Measurements from ENCODE around the gene FRMD4A. TPM values are rescaled to one million over a fixed set of nuclear protein-coding genes. Genes with fewer than 3 reads are reported as not detected.

FRMD4A gene
- total RNA-seq, 6 donors from 2014 or later, result 22.3 to 114 (median 52.3) TPM

GRCh38 chr10:13696071-13696470 is 634.7 kb downstream of the FRMD4A start:
- DNase-seq (no peak), ATAC-seq (ENCODE audit: low FRiP score in 2 of 2) (no peak)
- Histone ChIP-seq H3K36me3 (peaks cover 0 to 56% (median 9%) of the 10 kb centered on the region in 4 donors), H3K9me3 (no peaks in the 10 kb centered on the region), H3K27ac (peak overlapping the region in 3 of 4 donors; percentile 8 to 76 (median 20)), H3K4me3 (no peak overlapping the region), H3K4me1 (peaks cover 0 to 11% (median 2%) of the 10 kb centered on the region in 4 donors), H3K27me3 (no peaks in the 10 kb centered on the region)
- WGBS, 2 donors, result 55 to 59% methylated on average over 9 of the region's 9 CpGs
- TF ChIP-seq POLR2A (IDR thresholded peaks at IDR 0.05), result no peak
- TF ChIP-seq POLR2AphosphoS5 (IDR thresholded peaks at IDR 0.05), result no peak
- no peak for TF ChIP-seq CTCF (IDR thresholded peaks at IDR 0.05)
- TF ChIP-seq EP300 (IDR thresholded peaks at IDR 0.05), result no peak

GRCh38 chr10:13695588-13695987 is 635.1 kb downstream of the FRMD4A start:
- Histone ChIP-seq H3K27me3 (no peaks in the 10 kb centered on the region), H3K4me1 (peaks cover 0 to 11% (median 2%) of the 10 kb centered on the region in 4 donors), H3K4me3 (no peak overlapping the region), H3K9me3 (no peaks in the 10 kb centered on the region), H3K36me3 (peaks cover 0 to 53% (median 8%) of the 10 kb centered on the region in 4 donors), H3K27ac (peak overlapping the region in 1 of 4 donors; percentile 76)
- TF ChIP-seq CTCF (IDR thresholded peaks at IDR 0.05), result no peak
- TF ChIP-seq EP300 (IDR thresholded peaks at IDR 0.05), result no peak
- TF ChIP-seq POLR2A (IDR thresholded peaks at IDR 0.05), result no peak
- TF ChIP-seq POLR2AphosphoS5 (IDR thresholded peaks at IDR 0.05), result no peak
- ATAC-seq (ENCODE audit: low FRiP score in 2 of 2), result no peak
- 55 to 71% methylated on average over 13 of the region's 13 CpGs for WGBS, 2 donors
- peak in 1 of 2 donors; percentile 20 for DNase-seq

GRCh38 chr10:13693783-13694700 is 636.7 kb downstream of the FRMD4A start:
- TF ChIP-seq POLR2A (IDR thresholded peaks at IDR 0.05) (no peak), CTCF (IDR thresholded peaks at IDR 0.05) (no peak), POLR2AphosphoS5 (IDR thresholded peaks at IDR 0.05) (no peak), EP300 (IDR thresholded peaks at IDR 0.05) (no peak)
- peak in 1 of 2 donors; percentile 34 for DNase-seq
- Histone ChIP-seq H3K27me3 (no peaks in the 10 kb centered on the region), H3K4me3 (no peak overlapping the region), H3K4me1 (peaks cover 0 to 11% (median 2%) of the 10 kb centered on the region in 4 donors), H3K27ac (peak overlapping the region in 1 of 4 donors; percentile 2), H3K9me3 (no peaks in the 10 kb centered on the region), H3K36me3 (peaks cover 0 to 39% (median 9%) of the 10 kb centered on the region in 4 donors)
- ATAC-seq (ENCODE audit: low FRiP score in 2 of 2), result no peak
- WGBS, 2 donors, result 91 to 92% methylated on average over 13 to 21 of the region's 21 CpGs

GRCh38 chr10:13690281-13690825 is 640.4 kb downstream of the FRMD4A start:
- H3K27me3 ChIP-seq, result no peaks in the 10 kb centered on the region
- no peak overlapping the region for H3K27ac ChIP-seq
- no peaks in the 10 kb centered on the region for H3K9me3 ChIP-seq
- no peak overlapping the region for H3K4me3 ChIP-seq
- DNase-seq, result no peak
- TF ChIP-seq POLR2A (IDR thresholded peaks at IDR 0.05), result no peak
- TF ChIP-seq CTCF (IDR thresholded peaks at IDR 0.05), result no peak
- TF ChIP-seq EP300 (IDR thresholded peaks at IDR 0.05), result no peak
- TF ChIP-seq POLR2AphosphoS5 (IDR thresholded peaks at IDR 0.05), result no peak
- no peak for ATAC-seq (ENCODE audit: low FRiP score in 2 of 2)
- H3K36me3 ChIP-seq, result peaks cover 0 to 27% (median 6%) of the 10 kb centered on the region in 4 donors
- peaks cover 12 to 18% (median 15%) of the 10 kb centered on the region in 4 donors for H3K4me1 ChIP-seq
- 62 to 76% methylated on average over 5 to 8 of the region's 10 CpGs for WGBS, 2 donors

Data from upper lobe of left lung (tissue), 6 donors.